ENCODE data around the gene CCR4. TPM values are rescaled to one million over a fixed set of nuclear protein-coding genes. Genes with fewer than 3 reads are reported as not detected.

The CCR4 gene
- total and polyA plus RNA-seq, 2 of the 4 experiments (the other 2 are of a cell fraction) = not detected

DNA sequence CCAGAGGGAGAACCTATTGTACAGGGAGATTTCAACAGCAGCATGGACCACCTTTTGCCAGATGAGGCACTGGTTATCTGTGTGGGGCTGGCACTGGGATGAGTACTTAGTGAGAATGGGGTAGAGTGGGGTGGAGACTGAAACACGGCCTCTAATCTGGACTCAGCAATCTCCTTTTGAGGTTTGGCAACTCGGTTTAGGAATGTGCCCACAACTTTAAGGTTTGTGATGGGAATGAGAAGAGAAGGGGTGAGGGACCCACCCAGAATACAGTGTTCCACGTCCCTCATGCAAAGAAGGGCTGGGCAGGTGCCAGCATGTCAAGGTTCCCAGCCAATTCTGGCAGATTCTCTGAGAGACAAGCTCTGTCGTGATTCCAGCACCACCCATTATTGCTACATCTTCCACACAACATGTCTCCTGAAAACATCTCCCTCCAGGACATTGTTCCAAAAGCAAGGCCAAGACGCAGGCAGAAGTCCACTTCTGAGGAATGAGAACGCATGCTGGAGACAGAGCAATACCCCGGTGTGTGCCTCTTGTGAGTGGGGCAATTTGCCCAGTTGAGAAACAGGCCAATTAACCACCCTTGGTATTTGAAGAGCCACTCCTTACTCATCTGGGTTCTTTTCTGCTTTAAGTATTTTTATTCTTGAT, 37.5 kb upstream of the CCR4 start:
- dilution Hi-C loops (cut with HindIII; ENCODE audit: low sequenced_read_pairs, unreplicated experiment) (no loop called here), intact Hi-C loops (cut with micrococcal nuclease) (no loop called here), in situ Hi-C loops (cut with MboI; ENCODE audit: low sequenced_read_pairs) (no loop called here)
- Histone ChIP-seq H3K4me3 (ENCODE audit: insufficient read depth, low read depth, low read length) (no peak overlapping the region), H3K9me1 (ENCODE audit: insufficient read depth, low read length) (no peaks in the 10 kb centered on the region), H3K23ac (ENCODE audit: low read depth, low read length) (no peak overlapping the region), H3K27me3 (ENCODE audit: control insufficient read depth, insufficient read depth, low read length) (peaks cover 1% of the 10 kb centered on the region), H2BK120ac (ENCODE audit: low read depth, low read length) (no peak overlapping the region), H4K20me1 (ENCODE audit: insufficient read depth, low read length) (no peaks in the 10 kb centered on the region), H2AFZ (replicated peaks; ENCODE audit: low read length, poor library complexity) (peak overlapping the region; percentile 44), H3K36me3 (ENCODE audit: control insufficient read depth, insufficient read depth, low read length) (no peaks in the 10 kb centered on the region), H3K9ac (ENCODE audit: low read depth, low read length) (no peak overlapping the region), H4K8ac (ENCODE audit: low read depth in 2 of 2, low read length in 2 of 2) (no peak overlapping the region), H3K56ac (ENCODE audit: extremely low read depth, insufficient read depth, low read length) (no peak overlapping the region), H2BK20ac (ENCODE audit: low read depth, low read length) (no peak overlapping the region), H3K27ac (ENCODE audit: insufficient read depth, low read length) (no peak overlapping the region), H3K18ac (ENCODE audit: low read depth, low read length) (no peak overlapping the region), H2BK5ac (ENCODE audit: low read depth, low read length, poor library complexity, severe bottlenecking) (no peak overlapping the region), H3K4me1 (ENCODE audit: control insufficient read depth, insufficient read depth, low read length) (no peaks in the 10 kb centered on the region), H4K5ac (ENCODE audit: low read depth, low read length) (no peak overlapping the region), H3K4ac (ENCODE audit: low read depth, low read length) (no peak overlapping the region), H2AK9ac (replicated peaks; ENCODE audit: low read depth, low read length, poor library complexity) (no peak overlapping the region), H2AK5ac (ENCODE audit: low read depth, low read length) (no peak overlapping the region), H3K4me2 (ENCODE audit: low read depth, low read length) (no peak overlapping the region), H3K79me1 (ENCODE audit: low read depth in 1 of 2, low read length in 2 of 2) (no peaks in the 10 kb centered on the region), H3K9me3 (ENCODE audit: control insufficient read depth, insufficient read depth, low read length) (peaks cover 4% of the 10 kb centered on the region; the same call in 1 of the 2 replicates), H4K91ac (ENCODE audit: insufficient read depth, low read depth, low read length) (no peak overlapping the region), H3K14ac (replicated peaks; ENCODE audit: low read depth, low read length) (no peak overlapping the region), H2BK15ac (ENCODE audit: low read depth, low read length) (no peak overlapping the region)
- TF ChIP-seq, protein P1, sequence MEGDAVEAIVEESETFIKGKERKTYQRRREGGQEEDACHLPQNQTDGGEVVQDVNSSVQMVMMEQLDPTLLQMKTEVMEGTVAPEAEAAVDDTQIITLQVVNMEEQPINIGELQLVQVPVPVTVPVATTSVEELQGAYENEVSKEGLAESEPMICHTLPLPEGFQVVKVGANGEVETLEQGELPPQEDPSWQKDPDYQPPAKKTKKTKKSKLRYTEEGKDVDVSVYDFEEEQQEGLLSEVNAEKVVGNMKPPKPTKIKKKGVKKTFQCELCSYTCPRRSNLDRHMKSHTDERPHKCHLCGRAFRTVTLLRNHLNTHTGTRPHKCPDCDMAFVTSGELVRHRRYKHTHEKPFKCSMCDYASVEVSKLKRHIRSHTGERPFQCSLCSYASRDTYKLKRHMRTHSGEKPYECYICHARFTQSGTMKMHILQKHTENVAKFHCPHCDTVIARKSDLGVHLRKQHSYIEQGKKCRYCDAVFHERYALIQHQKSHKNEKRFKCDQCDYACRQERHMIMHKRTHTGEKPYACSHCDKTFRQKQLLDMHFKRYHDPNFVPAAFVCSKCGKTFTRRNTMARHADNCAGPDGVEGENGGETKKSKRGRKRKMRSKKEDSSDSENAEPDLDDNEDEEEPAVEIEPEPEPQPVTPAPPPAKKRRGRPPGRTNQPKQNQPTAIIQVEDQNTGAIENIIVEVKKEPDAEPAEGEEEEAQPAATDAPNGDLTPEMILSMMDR (conservative IDR thresholded peaks at IDR 0.05; ENCODE audit: low read depth, low read length) = no peak
- TF ChIP-seq CEBPB (IDR thresholded peaks at IDR 0.05; ENCODE audit: low read depth, low read length) = no peak
- TF ChIP-seq CHD1 (IDR thresholded peaks at IDR 0.05; ENCODE audit: low read depth, low read length) = no peak
- no peak for TF ChIP-seq USF2 (IDR thresholded peaks at IDR 0.05; ENCODE audit: low read depth, low read length)
- no peak for TF ChIP-seq RCOR1 (IDR thresholded peaks at IDR 0.05; ENCODE audit: insufficient replicate concordance, low read length)
- no peak for TF ChIP-seq RAD21 (IDR thresholded peaks at IDR 0.05; ENCODE audit: low read length)
- TF ChIP-seq MAZ (IDR thresholded peaks at IDR 0.05; ENCODE audit: borderline replicate concordance, low read depth, low read length) = no peak
- TF ChIP-seq, protein P2, sequence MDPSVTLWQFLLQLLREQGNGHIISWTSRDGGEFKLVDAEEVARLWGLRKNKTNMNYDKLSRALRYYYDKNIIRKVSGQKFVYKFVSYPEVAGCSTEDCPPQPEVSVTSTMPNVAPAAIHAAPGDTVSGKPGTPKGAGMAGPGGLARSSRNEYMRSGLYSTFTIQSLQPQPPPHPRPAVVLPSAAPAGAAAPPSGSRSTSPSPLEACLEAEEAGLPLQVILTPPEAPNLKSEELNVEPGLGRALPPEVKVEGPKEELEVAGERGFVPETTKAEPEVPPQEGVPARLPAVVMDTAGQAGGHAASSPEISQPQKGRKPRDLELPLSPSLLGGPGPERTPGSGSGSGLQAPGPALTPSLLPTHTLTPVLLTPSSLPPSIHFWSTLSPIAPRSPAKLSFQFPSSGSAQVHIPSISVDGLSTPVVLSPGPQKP (IDR thresholded peaks at IDR 0.05; ENCODE audit: borderline replicate concordance, low read depth, low read length) = no peak
- no peak for TF ChIP-seq FOS (IDR thresholded peaks at IDR 0.05; ENCODE audit: low read depth, low read length)
- TF ChIP-seq MAFK (IDR thresholded peaks at IDR 0.05; ENCODE audit: low read depth, low read length) = no peak
- no peak for TF ChIP-seq RFX5 (IDR thresholded peaks at IDR 0.05; ENCODE audit: low read depth, low read length)
- no peak for TF ChIP-seq NFE2L2 (IDR thresholded peaks at IDR 0.05; ENCODE audit: low read depth, low read length)
- no peak for TF ChIP-seq MXI1 (IDR thresholded peaks at IDR 0.05; ENCODE audit: borderline replicate concordance, low read depth, low read length)
- no peak for TF ChIP-seq SMC3 (IDR thresholded peaks at IDR 0.05; ENCODE audit: low read depth, low read length)
- no peak for TF ChIP-seq BHLHE40 (IDR thresholded peaks at IDR 0.05; ENCODE audit: low read depth, low read length)
- ChIA-PET CTCF (no interaction called here), POLR2A (ENCODE audit: unreplicated experiment) (no interaction called here)
- ATAC-seq (ENCODE audit: low read depth) (no peak), DNase-seq (no peak)
- BruUV-seq (replicated peaks) = no TSS peak
- no CpG with 5 or more reads among the region's 7 CpGs for WGBS, 2 experiments (ENCODE audit: extremely low coverage in 2 of 2, insufficient read length in 1 of 2)
